RWPE2 (cell line): ENCODE measurements around the gene NPR3.

ENCODE experiments used
- ATAC-seq: fragments of 200-7000 bp; cut with Tn5 transposase; 3 replicates; pipeline ENCODE4 v1.9.1; 2021; ENCODE audit warnings: low read depth
- DNase-seq: peaks from one replicate; pipeline ENCODE4 v3.0.0-alpha.2; 2020; ENCODE audit warnings: low spot score
- H3K27ac ChIP-seq: fragments of 450-650 bp; 2 replicates; pipeline ENCODE4 v1.5.1; 2017; ENCODE audit warnings: mild to moderate bottlenecking; ENCODE audit not compliant: poor library complexity, severe bottlenecking
- H3K27me3 ChIP-seq: fragments of 250-450 bp; sonication (Bioruptor Pico); 2 replicates; pipeline ENCODE4 v1.5.1; 2021; ENCODE audit warnings: mild to moderate bottlenecking, moderate library complexity; ENCODE audit not compliant: insufficient read depth, poor library complexity, severe bottlenecking
- H3K36me3 ChIP-seq: fragments of 250-450 bp; sonication (Bioruptor Pico); 2 replicates; pipeline ENCODE4 v1.5.1; 2020; ENCODE audit warnings: low read depth, mild to moderate bottlenecking, moderate library complexity
- H3K4me1 ChIP-seq: fragments of 250-450 bp; sonication (Bioruptor Pico); 2 replicates; pipeline ENCODE4 v1.5.1; 2021; ENCODE audit warnings: mild to moderate bottlenecking, moderate library complexity; ENCODE audit not compliant: insufficient read depth, poor library complexity, severe bottlenecking
- H3K4me3 ChIP-seq: fragments of 250-450 bp; sonication (Bioruptor Pico); 2 replicates; pipeline ENCODE4 v1.5.1; 2021; ENCODE audit warnings: mild to moderate bottlenecking, moderate library complexity; ENCODE audit not compliant: severe bottlenecking
- H3K9me3 ChIP-seq: fragments of 250-450 bp; sonication (Bioruptor Pico); 2 replicates; pipeline ENCODE4 v1.5.1; 2021; ENCODE audit warnings: mild to moderate bottlenecking, moderate library complexity; ENCODE audit not compliant: severe bottlenecking
- CTCF ChIP-seq: fragments of 450-650 bp; IDR thresholded peaks from one replicate; pipeline ENCODE4 v1.5.1; 2017; ENCODE audit warnings: mild to moderate bottlenecking, moderate library complexity; ENCODE audit not compliant: poor library complexity, severe bottlenecking

Gene NPR3

GRCh38 chr5:32808783-32809182 lies 97.7 kb downstream of the NPR3 start:
- DNase-seq = no peak
- no peak for ATAC-seq
- H3K27me3 ChIP-seq = no peaks in the 10 kb centered on the region

DNA sequence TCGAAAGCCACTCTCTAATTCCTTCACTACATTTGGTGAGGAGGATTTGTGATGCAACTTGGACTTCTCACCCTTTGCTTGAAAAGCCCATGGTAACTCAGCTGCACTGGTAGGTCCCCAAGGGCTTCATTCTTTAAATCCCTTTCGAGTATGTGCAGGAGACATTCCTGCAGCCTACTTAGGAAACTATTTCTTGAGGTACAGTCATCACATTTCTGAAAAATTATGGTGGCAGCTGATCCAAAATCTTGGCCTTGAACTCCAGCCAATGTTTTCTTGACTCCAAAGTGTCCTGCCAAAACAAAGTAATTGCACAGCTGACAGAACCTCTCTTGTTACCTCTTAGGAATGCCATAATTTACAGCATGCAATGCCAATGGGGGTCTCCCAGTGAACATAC lies 99.7 kb downstream of the NPR3 start:
- no peak overlapping the region for H3K4me3 ChIP-seq
- H3K4me1 ChIP-seq = peaks cover 14% of the 10 kb centered on the region
- DNase-seq (no peak), ATAC-seq (no peak)
- no peaks in the 10 kb centered on the region for H3K36me3 ChIP-seq
- no peaks in the 10 kb centered on the region for H3K27me3 ChIP-seq
- H3K27ac ChIP-seq = no peak overlapping the region
- TF ChIP-seq CTCF = no peak
- no peaks in the 10 kb centered on the region for H3K9me3 ChIP-seq

More at GRCh38 chr5:32808783-32809182, 97.7 kb downstream of the NPR3 start:
- Histone ChIP-seq H3K4me3 (no peak overlapping the region), H3K4me1 (peaks cover 14% of the 10 kb centered on the region), H3K27ac (no peak overlapping the region), H3K36me3 (no peaks in the 10 kb centered on the region), H3K9me3 (no peaks in the 10 kb centered on the region)
- no peak for TF ChIP-seq CTCF

DNA sequence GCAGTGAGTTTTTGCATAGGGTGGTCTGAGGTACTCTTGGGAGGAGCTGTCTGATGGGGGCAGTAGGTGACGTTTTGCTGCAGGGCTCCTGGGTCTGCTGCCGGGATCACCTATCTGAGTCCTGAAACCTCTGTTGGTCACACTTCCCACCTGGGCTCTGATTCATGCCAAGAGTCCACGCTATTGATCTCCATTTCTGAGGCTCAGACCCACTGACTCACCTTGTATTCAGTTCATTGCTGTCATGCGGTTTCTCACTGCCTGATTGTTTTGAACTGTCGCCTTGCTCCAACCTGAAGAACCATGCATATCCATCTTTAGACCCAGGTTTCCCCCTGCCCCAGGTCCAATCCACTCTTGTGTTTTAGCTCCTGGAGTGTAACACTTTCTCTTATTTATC lies 101.3 kb downstream of the NPR3 start:
- H3K4me1 ChIP-seq = peaks cover 4% of the 10 kb centered on the region
- H3K4me3 ChIP-seq = no peak overlapping the region
- no peaks in the 10 kb centered on the region for H3K27me3 ChIP-seq
- no peak overlapping the region for H3K27ac ChIP-seq
- DNase-seq (no peak), ATAC-seq (peak; percentile 56)
- no peaks in the 10 kb centered on the region for H3K36me3 ChIP-seq
- H3K9me3 ChIP-seq = no peaks in the 10 kb centered on the region
- no peak for TF ChIP-seq CTCF

- TF ChIP-seq CTCF = no peak
- DNase-seq = no peak
Measured at GRCh38 chr5:32814141-32814540, 103.0 kb downstream of the NPR3 start.

DNA sequence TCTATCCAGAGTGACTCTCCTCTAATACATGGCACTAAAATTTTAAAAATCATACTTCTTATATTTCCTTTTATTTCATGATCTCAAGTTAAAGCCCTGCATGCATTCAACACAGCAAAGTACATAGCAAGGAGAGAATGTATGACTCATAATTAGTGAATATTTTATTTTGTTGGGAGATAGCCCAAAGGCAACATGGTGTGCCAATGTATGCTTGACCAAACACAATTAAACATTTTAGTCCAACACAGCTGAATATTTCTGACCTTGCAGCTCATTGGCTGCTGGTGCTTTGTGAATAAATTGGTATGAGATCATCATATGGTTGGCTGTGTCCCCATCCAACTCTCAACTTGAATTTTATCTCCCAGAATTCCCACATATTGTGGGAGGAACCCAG lies 103.5 kb downstream of the NPR3 start:
- no peak overlapping the region for H3K4me3 ChIP-seq
- H3K4me1 ChIP-seq = peaks cover 4% of the 10 kb centered on the region
- H3K36me3 ChIP-seq = no peaks in the 10 kb centered on the region
- no peak for DNase-seq
- ATAC-seq = peak; percentile 87
- no peak for TF ChIP-seq CTCF
- H3K27me3 ChIP-seq = no peaks in the 10 kb centered on the region
- H3K27ac ChIP-seq = no peak overlapping the region
- no peaks in the 10 kb centered on the region for H3K9me3 ChIP-seq

More at GRCh38 chr5:32814141-32814540, 103.0 kb downstream of the NPR3 start:
- Histone ChIP-seq H3K9me3 (no peaks in the 10 kb centered on the region), H3K4me1 (peaks cover 4% of the 10 kb centered on the region), H3K36me3 (no peaks in the 10 kb centered on the region), H3K27ac (no peak overlapping the region), H3K27me3 (no peaks in the 10 kb centered on the region), H3K4me3 (no peak overlapping the region)
- no peak for ATAC-seq
